Liver (tissue), 9 donors: ENCODE data around the gene IQCC. TPM values are rescaled to one million over a fixed set of nuclear protein-coding genes. Genes with fewer than 3 reads are reported as not detected.
"Not testable (repeated sequence)": the region's sequence is repeated elsewhere in the genome, so short reads cannot be mapped to it uniquely, and the experiment has no call there.

Source experiments
- DNase-seq: peaks from one replicate; pipeline ENCODE4 v3.0.0-alpha.2; 2017; ENCODE audit warnings: low spot score
- H3K27ac ChIP-seq, 2 donors: one replicate each; pipeline ENCODE4 v1.7.0; 2013; ENCODE audit warnings: inconsistent platforms in 2 of 2, low read length in 2 of 2, control low read depth in 1 of 2, low read depth in 1 of 2, mild to moderate bottlenecking in 1 of 2
- H3K27me3 ChIP-seq, 4 donors: one replicate each; pipeline versions ENCODE4 v1.6.1 to v1.7.0; 2013; ENCODE audit warnings: low read length in 3 of 4, inconsistent platforms in 1 of 4, mild to moderate bottlenecking in 1 of 4, moderate library complexity in 1 of 4; ENCODE audit not compliant: control insufficient read depth in 4 of 4, insufficient read depth in 4 of 4
- H3K36me3 ChIP-seq, 4 donors: one replicate each; pipeline versions ENCODE4 v1.6.1 to v1.7.0; 2013; ENCODE audit warnings: low read length in 3 of 4, mild to moderate bottlenecking in 3 of 4, low read depth in 1 of 4, moderate library complexity in 1 of 4; ENCODE audit not compliant: control insufficient read depth in 4 of 4, insufficient read depth in 3 of 4
- H3K4me1 ChIP-seq, 4 donors: one replicate each; pipeline versions ENCODE4 v1.6.1 to v1.7.0; 2013; ENCODE audit warnings: low read length in 3 of 4, mild to moderate bottlenecking in 3 of 4, moderate library complexity in 1 of 4; ENCODE audit not compliant: control insufficient read depth in 4 of 4, insufficient read depth in 4 of 4
- H3K4me3 ChIP-seq, 3 donors: one replicate each; pipeline versions ENCODE4 v1.6.1 to v1.7.0; 2013; ENCODE audit warnings: low read length in 3 of 3, control low read depth in 1 of 3, low read depth in 1 of 3, mild to moderate bottlenecking in 1 of 3
- H3K9ac ChIP-seq, 2 donors: one replicate each; pipeline ENCODE4 v1.7.0; 2013; ENCODE audit warnings: low read length in 2 of 2, mild to moderate bottlenecking in 2 of 2, moderate library complexity in 2 of 2, control low read depth in 1 of 2, low read depth in 1 of 2
- H3K9me3 ChIP-seq, 4 donors: one replicate each; pipeline versions ENCODE4 v1.6.1 to v1.7.0; 2013; ENCODE audit warnings: low read length in 3 of 4; ENCODE audit not compliant: control insufficient read depth in 4 of 4
- EGR1 ChIP-seq, 2 donors: IDR thresholded peaks; 2 replicates each; pipeline ENCODE4 v1.6.1; 2016 to 2018; ENCODE audit warnings: antibody characterized with exemption in 2 of 2, low read depth in 2 of 2
- FOXA2 ChIP-seq: IDR thresholded peaks from 2 replicates; pipeline ENCODE4 v1.6.1; 2016; ENCODE audit warnings: antibody characterized with exemption
- HNF4G ChIP-seq: IDR thresholded peaks from 2 replicates; pipeline ENCODE4 v1.6.1; 2016; ENCODE audit warnings: antibody characterized with exemption
- JUND ChIP-seq, 2 donors: IDR thresholded peaks; 2 replicates each; pipeline ENCODE4 v1.6.1; 2016; ENCODE audit warnings: antibody characterized with exemption in 2 of 2
- NR2F2 ChIP-seq: IDR thresholded peaks from 2 replicates; pipeline ENCODE4 v1.6.1; 2016; ENCODE audit warnings: antibody characterized with exemption
- RXRA ChIP-seq, 2 donors: IDR thresholded peaks; 2 replicates each; pipeline ENCODE4 v1.6.1; 2017 to 2018; ENCODE audit warnings: antibody characterized with exemption in 2 of 2, mild to moderate bottlenecking in 1 of 2
- SP1 ChIP-seq: IDR thresholded peaks from 2 replicates; pipeline ENCODE4 v1.6.1; 2018; ENCODE audit warnings: antibody characterized with exemption, mild to moderate bottlenecking
- TAF1 ChIP-seq: conservative IDR thresholded peaks from 2 replicates; pipeline ENCODE4 v1.6.1; 2016; ENCODE audit warnings: antibody characterized with exemption, mild to moderate bottlenecking
- WGBS: extraction: QIAGEN DNeasy Blood & Tissue Kit; methylation state at CpG from one replicate; pipeline ENCODE4 v1.1.7; 2013; 5-methylcytosine and 5-hydroxymethylcytosine counted together
- polyA plus RNA-seq, 2 donors: library from polyadenylated mRNA; stranded (reverse) in 1 of 2; unstranded in 1 of 2; fragments of 200-250 nt in 1 of 2; fragments of >200 nt in 1 of 2; fragmentation: Nextera tagmentation in 1 of 2; extraction: Ambion mirVana in 1 of 2; gene quantifications; one replicate each; pipeline versions ENCODE4 v1.2.1 to v1.2.3, GENCODE V29; 2013 to 2015
- total RNA-seq, 2 donors: library from RNA; depleted of rRNA; stranded (reverse); fragments of >200 nt; gene quantifications; one replicate each; pipeline ENCODE4 v1.2.3, GENCODE V29; 2014
- TF ChIP-seq, protein P1 (sequence below): IDR thresholded peaks from 2 replicates; pipeline ENCODE4 v1.6.1; 2016; ENCODE audit warnings: antibody characterized with exemption
- TF ChIP-seq, protein P2 (sequence below): fragments of 150-350 bp; IDR thresholded peaks from 2 replicates; pipeline ENCODE4 v1.5.1; 2017; ENCODE audit warnings: improper control_type of control experiment, low read depth, low read length; ENCODE audit not compliant: missing input control
- TF ChIP-seq, protein P3 (sequence below): IDR thresholded peaks from 2 replicates; pipeline ENCODE4 v1.6.1; 2016; ENCODE audit warnings: antibody characterized with exemption
- donor health status: healthy.
- donor health status: healthy.
- donor health status: healthy.
- donor health status: healthy.
- donor health status: healthy.

Gene IQCC
- total and polyA plus RNA-seq, 4 donors = 0.42 to 2.3 (median 0.61) TPM

DNA sequence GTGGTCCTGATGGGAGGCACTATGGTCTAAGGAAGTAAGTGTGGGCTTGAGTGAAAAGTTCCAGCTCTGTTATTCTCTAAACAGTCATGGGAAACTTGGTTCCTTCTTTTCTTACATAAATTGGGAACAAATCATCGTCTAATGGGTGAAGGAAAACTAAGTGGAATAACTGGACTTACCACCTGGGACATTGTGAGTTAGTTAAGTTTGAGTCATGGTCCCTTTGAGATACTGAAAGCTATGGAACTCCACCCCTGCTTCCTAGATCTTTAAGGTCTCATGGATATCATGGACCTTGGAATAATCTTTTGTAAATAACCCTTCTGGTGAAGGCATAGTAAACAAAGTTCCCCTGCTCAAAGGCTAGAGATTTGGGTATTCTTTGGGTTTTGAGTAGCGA lies 42.1 kb upstream of the IQCC start:
- WGBS = 95% methylated on average over 2 of the region's 2 CpGs
- TF ChIP-seq FOXA2 (no peak), NR2F2 (no peak), TAF1 (no peak), JUND (IDR thresholded peaks at IDR 0.05) (no peak), HNF4G (no peak), EGR1 (IDR thresholded peaks at IDR 0.05; ENCODE audit: low read depth in 2 of 2) (no peak)
- TF ChIP-seq, protein P1, sequence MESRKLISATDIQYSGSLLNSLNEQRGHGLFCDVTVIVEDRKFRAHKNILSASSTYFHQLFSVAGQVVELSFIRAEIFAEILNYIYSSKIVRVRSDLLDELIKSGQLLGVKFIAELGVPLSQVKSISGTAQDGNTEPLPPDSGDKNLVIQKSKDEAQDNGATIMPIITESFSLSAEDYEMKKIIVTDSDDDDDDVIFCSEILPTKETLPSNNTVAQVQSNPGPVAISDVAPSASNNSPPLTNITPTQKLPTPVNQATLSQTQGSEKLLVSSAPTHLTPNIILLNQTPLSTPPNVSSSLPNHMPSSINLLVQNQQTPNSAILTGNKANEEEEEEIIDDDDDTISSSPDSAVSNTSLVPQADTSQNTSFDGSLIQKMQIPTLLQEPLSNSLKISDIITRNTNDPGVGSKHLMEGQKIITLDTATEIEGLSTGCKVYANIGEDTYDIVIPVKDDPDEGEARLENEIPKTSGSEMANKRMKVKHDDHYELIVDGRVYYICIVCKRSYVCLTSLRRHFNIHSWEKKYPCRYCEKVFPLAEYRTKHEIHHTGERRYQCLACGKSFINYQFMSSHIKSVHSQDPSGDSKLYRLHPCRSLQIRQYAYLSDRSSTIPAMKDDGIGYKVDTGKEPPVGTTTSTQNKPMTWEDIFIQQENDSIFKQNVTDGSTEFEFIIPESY = no peak
- TF ChIP-seq, protein P2, sequence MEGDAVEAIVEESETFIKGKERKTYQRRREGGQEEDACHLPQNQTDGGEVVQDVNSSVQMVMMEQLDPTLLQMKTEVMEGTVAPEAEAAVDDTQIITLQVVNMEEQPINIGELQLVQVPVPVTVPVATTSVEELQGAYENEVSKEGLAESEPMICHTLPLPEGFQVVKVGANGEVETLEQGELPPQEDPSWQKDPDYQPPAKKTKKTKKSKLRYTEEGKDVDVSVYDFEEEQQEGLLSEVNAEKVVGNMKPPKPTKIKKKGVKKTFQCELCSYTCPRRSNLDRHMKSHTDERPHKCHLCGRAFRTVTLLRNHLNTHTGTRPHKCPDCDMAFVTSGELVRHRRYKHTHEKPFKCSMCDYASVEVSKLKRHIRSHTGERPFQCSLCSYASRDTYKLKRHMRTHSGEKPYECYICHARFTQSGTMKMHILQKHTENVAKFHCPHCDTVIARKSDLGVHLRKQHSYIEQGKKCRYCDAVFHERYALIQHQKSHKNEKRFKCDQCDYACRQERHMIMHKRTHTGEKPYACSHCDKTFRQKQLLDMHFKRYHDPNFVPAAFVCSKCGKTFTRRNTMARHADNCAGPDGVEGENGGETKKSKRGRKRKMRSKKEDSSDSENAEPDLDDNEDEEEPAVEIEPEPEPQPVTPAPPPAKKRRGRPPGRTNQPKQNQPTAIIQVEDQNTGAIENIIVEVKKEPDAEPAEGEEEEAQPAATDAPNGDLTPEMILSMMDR = no peak
- TF ChIP-seq, protein P3, sequence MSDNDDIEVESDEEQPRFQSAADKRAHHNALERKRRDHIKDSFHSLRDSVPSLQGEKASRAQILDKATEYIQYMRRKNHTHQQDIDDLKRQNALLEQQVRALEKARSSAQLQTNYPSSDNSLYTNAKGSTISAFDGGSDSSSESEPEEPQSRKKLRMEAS = no peak
- no peak for DNase-seq

DNA sequence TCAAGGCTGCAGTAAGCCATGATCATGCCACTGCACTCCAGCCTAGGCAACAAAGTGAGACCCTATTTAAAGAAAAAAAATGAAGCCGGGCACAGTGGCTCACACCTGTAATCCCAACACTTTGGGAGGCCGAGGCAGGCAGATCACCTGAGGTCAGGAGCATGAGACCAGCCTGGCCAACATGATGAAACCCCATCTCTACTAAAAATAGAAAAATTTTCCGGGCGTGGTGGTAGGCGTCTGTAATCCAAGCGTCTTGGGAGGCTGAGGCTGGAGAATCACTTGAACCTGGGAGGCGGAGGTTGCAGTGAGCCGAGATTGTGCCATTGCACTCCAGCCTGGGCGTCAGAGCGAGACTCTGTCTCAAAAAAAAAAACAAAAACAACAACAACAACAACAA lies 39.8 kb upstream of the IQCC start:
- peaks cover 19 to 69% (median 49%) of the 10 kb centered on the region in 4 donors for H3K36me3 ChIP-seq
- H3K4me3 ChIP-seq, H3K27me3 ChIP-seq, H3K9ac ChIP-seq, H3K9me3 ChIP-seq, DNase-seq, H3K4me1 ChIP-seq, H3K27ac ChIP-seq: not testable (repeated sequence)
- WGBS = 97% methylated on average over 10 of the region's 10 CpGs

More for the DNA sequence above, 42.1 kb upstream of the IQCC start:
- peaks cover 19 to 57% (median 42%) of the 10 kb centered on the region in 4 donors for H3K36me3 ChIP-seq
- no peak overlapping the region for H3K4me3 ChIP-seq
- H3K27ac ChIP-seq = no peak overlapping the region
- H3K4me1 ChIP-seq = peaks cover 0 to 13% (median 8%) of the 10 kb centered on the region in 4 donors
- H3K27me3 ChIP-seq = no peaks in the 10 kb centered on the region
- H3K9ac ChIP-seq = no peak overlapping the region
- no peaks in the 10 kb centered on the region for H3K9me3 ChIP-seq

DNA sequence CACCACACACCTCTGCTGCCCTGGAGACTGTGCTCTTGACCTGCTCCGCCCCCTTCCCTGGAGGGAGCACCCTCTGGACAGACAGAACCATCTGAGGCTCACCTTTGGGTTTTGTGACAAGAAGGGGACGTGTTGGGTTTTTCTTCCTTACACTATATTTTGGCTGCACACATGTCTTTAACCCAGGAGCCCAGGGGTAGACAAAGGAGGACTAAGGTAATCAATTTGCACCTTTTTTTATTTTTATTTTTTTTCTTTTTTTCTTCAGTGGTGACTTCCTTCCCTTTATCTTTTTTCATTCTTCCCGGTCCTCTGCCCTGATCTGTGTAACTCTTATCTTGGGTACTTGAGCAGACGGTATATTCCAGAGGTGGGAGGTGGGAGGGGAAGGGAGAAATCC lies 34.5 kb upstream of the IQCC start:
- Histone ChIP-seq H3K4me3 (no peak overlapping the region), H3K4me1 (peaks cover 0 to 2% (median under 1%) of the 10 kb centered on the region in 4 donors), H3K9me3 (no peaks in the 10 kb centered on the region), H3K9ac (no peak overlapping the region), H3K27ac (no peak overlapping the region), H3K36me3 (peaks cover 10 to 57% (median 51%) of the 10 kb centered on the region in 4 donors), H3K27me3 (no peaks in the 10 kb centered on the region)
- TF ChIP-seq SP1 = no peak
- TF ChIP-seq RXRA (IDR thresholded peaks at IDR 0.05) = no peak
- WGBS = 88% methylated on average over 4 of the region's 4 CpGs
- no peak for DNase-seq
